ENCODE measurements around the gene GNAT1.

Gene GNAT1

GRCh38 chr3:50236484-50237132 is 45.2 kb downstream of the GNAT1 start:
- no peaks in the 10 kb centered on the region for H3K4me1 ChIP-seq
- no peak for TF ChIP-seq CTCF (IDR thresholded peaks at IDR 0.05; ENCODE audit: low read depth, low read length)
- peak overlapping the region; percentile 66 for H3K4me3 ChIP-seq (ENCODE audit: low read depth, low read length)
- no peak for DNase-seq
- no peaks in the 10 kb centered on the region for H3K9me3 ChIP-seq
- no peaks in the 10 kb centered on the region for H3K36me3 ChIP-seq
- no peaks in the 10 kb centered on the region for H3K27me3 ChIP-seq

- TF ChIP-seq CTCF (IDR thresholded peaks at IDR 0.05; ENCODE audit: low read depth, low read length) = no peak
- Histone ChIP-seq H3K4me1 (no peaks in the 10 kb centered on the region), H3K27me3 (no peaks in the 10 kb centered on the region), H3K9me3 (no peaks in the 10 kb centered on the region), H3K4me3 (ENCODE audit: low read depth, low read length) (peak overlapping the region; percentile 66), H3K36me3 (no peaks in the 10 kb centered on the region)
- no peak for DNase-seq
These were observed 45.8 kb downstream of the GNAT1 start for GRCh38 chr3:50237133-50237651.

- no peak for TF ChIP-seq CTCF (IDR thresholded peaks at IDR 0.05; ENCODE audit: low read depth, low read length)
- no peaks in the 10 kb centered on the region for H3K9me3 ChIP-seq
- H3K36me3 ChIP-seq = no peaks in the 10 kb centered on the region
- H3K4me3 ChIP-seq (ENCODE audit: low read depth, low read length) = peak overlapping the region; percentile 66
- H3K4me1 ChIP-seq = no peaks in the 10 kb centered on the region
- H3K27me3 ChIP-seq = no peaks in the 10 kb centered on the region
- DNase-seq = peak; percentile 71
These were observed 46.5 kb downstream of the GNAT1 start for GRCh38 chr3:50237754-50238548.

GRCh38 chr3:50238549-50239026 is 47.2 kb downstream of the GNAT1 start:
- H3K27me3 ChIP-seq = no peaks in the 10 kb centered on the region
- peak overlapping the region; percentile 66 for H3K4me3 ChIP-seq (ENCODE audit: low read depth, low read length)
- H3K9me3 ChIP-seq = no peaks in the 10 kb centered on the region
- no peak for TF ChIP-seq CTCF (IDR thresholded peaks at IDR 0.05; ENCODE audit: low read depth, low read length)
- DNase-seq = no peak
- H3K36me3 ChIP-seq = no peaks in the 10 kb centered on the region
- H3K4me1 ChIP-seq = no peaks in the 10 kb centered on the region

- H3K36me3 ChIP-seq = no peaks in the 10 kb centered on the region
- no peaks in the 10 kb centered on the region for H3K27me3 ChIP-seq
- TF ChIP-seq CTCF (IDR thresholded peaks at IDR 0.05; ENCODE audit: low read depth, low read length) = no peak
- no peak overlapping the region for H3K4me3 ChIP-seq (ENCODE audit: low read depth, low read length)
- no peak for DNase-seq
- H3K9me3 ChIP-seq = no peaks in the 10 kb centered on the region
- no peaks in the 10 kb centered on the region for H3K4me1 ChIP-seq
These were observed 48.2 kb downstream of the GNAT1 start for GRCh38 chr3:50239649-50240048.

- no peaks in the 10 kb centered on the region for H3K9me3 ChIP-seq
- H3K27me3 ChIP-seq = no peaks in the 10 kb centered on the region
- H3K4me3 ChIP-seq (ENCODE audit: low read depth, low read length) = no peak overlapping the region
- no peaks in the 10 kb centered on the region for H3K4me1 ChIP-seq
- DNase-seq = no peak
- no peaks in the 10 kb centered on the region for H3K36me3 ChIP-seq
- TF ChIP-seq CTCF (IDR thresholded peaks at IDR 0.05; ENCODE audit: low read depth, low read length) = no peak
These were observed 49.8 kb downstream of the GNAT1 start for GRCh38 chr3:50241163-50241562.

Measured in BE2C (cell line).